HL-60/S4 treated with phorbol 12-myristate 13-acetate at 8.2 ng/mL for 4 days and 3 days (cell line): ENCODE data around the gene TACC2.

Experiments used
- in situ Hi-C: fragments of 300-500 bp; cut with MboI; formaldehyde crosslinking; loops from 2 replicates; pipeline ENCODE4 v1.15.0; 2022; ENCODE audit warnings: low sequenced_read_pairs

TACC2 gene

GRCh38 chr10:122142641-122143237 is 153.8 kb downstream of the TACC2 start:
- in situ Hi-C loops = no loop called here

- in situ Hi-C loops = no loop called here
Observed at GRCh38 chr10:122143238-122143841, 154.4 kb downstream of the TACC2 start.

- in situ Hi-C loops = no loop called here
Observed at GRCh38 chr10:122144199-122144598, 155.2 kb downstream of the TACC2 start.

- in situ Hi-C loops = no loop called here
Observed at GRCh38 chr10:122145113-122145512, 156.2 kb downstream of the TACC2 start.

GRCh38 chr10:122147663-122148062 is 158.7 kb downstream of the TACC2 start:
- in situ Hi-C loops = no loop called here

GRCh38 chr10:122148876-122149560 is 160.1 kb downstream of the TACC2 start:
- in situ Hi-C loops = no loop called here

- in situ Hi-C loops = no loop called here
Observed at GRCh38 chr10:122149561-122150505, 160.9 kb downstream of the TACC2 start.

GRCh38 chr10:122151121-122151694 is 162.2 kb downstream of the TACC2 start:
- in situ Hi-C loops = no loop called here

- in situ Hi-C loops = no loop called here
Observed at GRCh38 chr10:122152544-122152943, 163.6 kb downstream of the TACC2 start.

- in situ Hi-C loops = no loop called here
Observed at GRCh38 chr10:122154031-122154544, 165.1 kb downstream of the TACC2 start.

GRCh38 chr10:122154545-122155366 is 165.8 kb downstream of the TACC2 start:
- in situ Hi-C loops = no loop called here

- in situ Hi-C loops = no loop called here
Observed at GRCh38 chr10:122157451-122157850, 168.5 kb downstream of the TACC2 start.

- in situ Hi-C loops = no loop called here
Observed at GRCh38 chr10:122158362-122158761, 169.4 kb downstream of the TACC2 start.

- in situ Hi-C loops = no loop called here
Observed at GRCh38 chr10:122159141-122159970, 170.4 kb downstream of the TACC2 start.

GRCh38 chr10:122161795-122162194 is 172.8 kb downstream of the TACC2 start:
- in situ Hi-C loops = no loop called here

- in situ Hi-C loops = no loop called here
Observed at GRCh38 chr10:122162671-122163173, 173.8 kb downstream of the TACC2 start.

- in situ Hi-C loops = no loop called here
Observed at GRCh38 chr10:122163174-122164022, 174.4 kb downstream of the TACC2 start.
